Type B pancreatic cell (in vitro differentiated cells): ENCODE results near the gene TMEM130. TPM values are rescaled to one million over a fixed set of nuclear protein-coding genes. Genes with fewer than 3 reads are reported as not detected.

Source experiments
- DNase-seq: peaks from one replicate; pipeline ENCODE4 v3.0.0; 2021; ENCODE audit warnings: mixed read lengths; ENCODE audit not compliant: unreplicated experiment; ENCODE audit errors: extremely low spot score
- H3K27ac Mint-ChIP-seq: 2 replicates; pipeline ENCODE4 v1.8.0; 2021; ENCODE audit warnings: mild to moderate bottlenecking, mixed read lengths
- H3K27me3 Mint-ChIP-seq: 2 replicates; pipeline ENCODE4 v1.8.0; 2021; ENCODE audit warnings: mixed read lengths
- H3K36me3 Mint-ChIP-seq: 2 replicates; pipeline ENCODE4 v1.8.0; 2021; ENCODE audit warnings: mixed read lengths
- H3K4me1 Mint-ChIP-seq: one replicate; pipeline ENCODE4 v1.8.0; 2021; ENCODE audit warnings: mixed read lengths; ENCODE audit not compliant: unreplicated experiment
- H3K4me3 Mint-ChIP-seq: 2 replicates; pipeline ENCODE4 v1.8.0; 2021; ENCODE audit warnings: mild to moderate bottlenecking, mixed read lengths
- H3K9me3 Mint-ChIP-seq: 2 replicates; pipeline ENCODE4 v1.8.0; 2021; ENCODE audit warnings: mixed read lengths
- total RNA-seq: library from RNA; stranded (reverse); gene quantifications from 2 replicates; pipeline ENCODE4 v1.2.1, GENCODE V29; 2021; ENCODE audit warnings: low replicate concordance
- TF ChIP-seq, protein P1 (sequence below): fragments of 200-600 bp; sonication (generic); conservative IDR thresholded peaks from 2 replicates; pipeline ENCODE4 v1.5.0; 2021; ENCODE audit warnings: antibody characterized with exemption, mild to moderate bottlenecking

TMEM130 gene
- total RNA-seq, 1 donor from 2014 or later = 1.2 TPM

DNA sequence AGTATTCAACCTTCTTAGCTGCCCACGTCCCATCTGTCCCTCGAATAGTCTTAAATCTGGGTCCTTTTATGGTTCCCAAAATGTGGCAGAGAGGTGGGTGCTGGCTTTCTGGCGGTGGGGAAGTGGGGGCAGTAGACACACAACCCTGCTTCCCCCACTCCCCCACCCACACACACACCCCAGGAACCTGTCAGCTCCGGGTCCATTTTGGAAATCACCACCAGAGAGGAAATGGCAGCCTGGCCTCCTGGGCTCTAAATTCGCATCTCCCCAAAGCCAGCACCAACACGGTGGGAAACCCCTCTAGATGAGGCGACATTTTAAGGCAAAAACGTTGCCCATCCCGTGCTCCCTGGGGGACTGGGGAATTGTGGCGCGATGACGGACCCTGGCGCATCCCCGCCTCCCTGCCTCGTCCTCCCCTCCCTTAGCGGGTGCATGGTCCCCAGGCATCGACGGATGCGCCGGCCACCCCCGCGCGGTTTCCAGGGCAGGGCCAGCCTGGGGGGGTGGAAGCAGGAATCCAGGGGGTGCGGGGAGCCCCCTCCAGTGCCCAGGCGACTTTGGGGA is 702 bp downstream of the TMEM130 start:
- Mint-ChIP-seq H3K36me3 (no peaks in the 10 kb centered on the region), H3K27ac (no peak overlapping the region), H3K9me3 (no peaks in the 10 kb centered on the region), H3K4me3 (peak overlapping the region; percentile 7), H3K4me1 (no peaks in the 10 kb centered on the region), H3K27me3 (peaks cover 46% of the 10 kb centered on the region)
- TF ChIP-seq, protein P1, sequence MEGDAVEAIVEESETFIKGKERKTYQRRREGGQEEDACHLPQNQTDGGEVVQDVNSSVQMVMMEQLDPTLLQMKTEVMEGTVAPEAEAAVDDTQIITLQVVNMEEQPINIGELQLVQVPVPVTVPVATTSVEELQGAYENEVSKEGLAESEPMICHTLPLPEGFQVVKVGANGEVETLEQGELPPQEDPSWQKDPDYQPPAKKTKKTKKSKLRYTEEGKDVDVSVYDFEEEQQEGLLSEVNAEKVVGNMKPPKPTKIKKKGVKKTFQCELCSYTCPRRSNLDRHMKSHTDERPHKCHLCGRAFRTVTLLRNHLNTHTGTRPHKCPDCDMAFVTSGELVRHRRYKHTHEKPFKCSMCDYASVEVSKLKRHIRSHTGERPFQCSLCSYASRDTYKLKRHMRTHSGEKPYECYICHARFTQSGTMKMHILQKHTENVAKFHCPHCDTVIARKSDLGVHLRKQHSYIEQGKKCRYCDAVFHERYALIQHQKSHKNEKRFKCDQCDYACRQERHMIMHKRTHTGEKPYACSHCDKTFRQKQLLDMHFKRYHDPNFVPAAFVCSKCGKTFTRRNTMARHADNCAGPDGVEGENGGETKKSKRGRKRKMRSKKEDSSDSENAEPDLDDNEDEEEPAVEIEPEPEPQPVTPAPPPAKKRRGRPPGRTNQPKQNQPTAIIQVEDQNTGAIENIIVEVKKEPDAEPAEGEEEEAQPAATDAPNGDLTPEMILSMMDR = no peak
- no peak for DNase-seq

DNA sequence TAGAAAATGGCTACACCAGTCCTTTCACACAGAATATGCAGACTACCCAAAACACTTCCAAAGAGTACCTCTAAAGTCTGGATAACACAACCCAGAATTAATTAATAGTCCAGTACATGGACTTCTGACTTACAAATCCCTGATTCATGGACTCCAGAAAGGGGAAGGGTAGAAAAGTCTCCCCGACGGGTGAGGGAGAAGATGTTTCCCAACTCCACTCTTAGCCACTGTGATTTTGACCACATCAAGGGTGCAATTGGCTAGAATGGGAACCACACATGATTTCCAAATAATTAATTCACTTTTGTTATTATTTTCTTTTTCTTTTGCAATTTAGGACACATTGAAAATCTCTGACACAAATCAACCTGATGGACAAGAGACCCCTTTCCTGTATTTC is 1.4 kb downstream of the TMEM130 start:
- TF ChIP-seq, protein P1 = no peak
- Mint-ChIP-seq H3K4me3 (no peak overlapping the region), H3K4me1 (no peaks in the 10 kb centered on the region), H3K27ac (no peak overlapping the region), H3K27me3 (peaks cover 49% of the 10 kb centered on the region), H3K36me3 (no peaks in the 10 kb centered on the region), H3K9me3 (no peaks in the 10 kb centered on the region)
- DNase-seq = no peak

DNA sequence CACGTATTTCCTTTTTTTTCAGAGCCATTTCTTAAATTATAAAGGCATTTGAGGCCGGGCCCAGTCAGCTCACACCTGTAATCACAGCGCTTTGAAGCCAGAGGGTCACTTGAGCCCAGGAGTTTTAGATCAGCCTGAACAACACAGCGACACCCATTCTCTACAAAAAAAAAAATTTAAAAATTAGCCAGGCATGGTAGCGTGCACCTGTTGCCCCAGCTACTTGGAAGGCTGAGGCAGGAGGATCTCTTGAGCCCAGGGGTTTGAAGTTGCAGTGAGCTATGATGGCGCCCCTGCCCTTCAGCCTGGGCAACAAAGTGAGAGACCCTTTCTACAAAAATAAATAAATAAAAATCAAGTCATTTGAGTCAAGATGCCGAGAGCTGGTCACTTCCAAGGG is 3.0 kb downstream of the TMEM130 start:
- Mint-ChIP-seq H3K36me3 (no peaks in the 10 kb centered on the region), H3K27ac (no peak overlapping the region), H3K4me1 (no peaks in the 10 kb centered on the region), H3K9me3 (no peaks in the 10 kb centered on the region), H3K27me3 (peaks cover 50% of the 10 kb centered on the region), H3K4me3 (no peak overlapping the region)
- DNase-seq = no peak
- TF ChIP-seq, protein P1 = no peak

DNA sequence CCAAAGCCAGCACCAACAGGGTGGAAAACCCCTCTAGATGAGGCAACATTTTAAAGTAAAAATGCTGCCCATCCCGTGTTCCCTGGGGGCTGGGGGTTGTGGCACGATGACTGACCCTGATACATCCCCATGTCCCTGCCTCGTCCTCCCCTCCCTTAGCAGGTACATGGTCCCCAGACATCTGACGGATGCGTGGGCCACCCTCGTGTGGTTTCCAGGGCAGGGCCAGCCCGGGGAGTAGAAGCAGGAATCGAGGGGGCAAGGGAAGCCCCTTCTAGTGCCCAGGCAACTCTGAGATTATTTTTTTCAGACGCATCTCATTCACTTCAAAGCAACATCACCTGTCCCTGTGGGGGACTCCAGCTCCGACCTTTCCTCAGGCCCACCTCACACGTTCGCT is 3.5 kb downstream of the TMEM130 start:
- Mint-ChIP-seq H3K4me3 (no peak overlapping the region), H3K4me1 (no peaks in the 10 kb centered on the region), H3K27ac (no peak overlapping the region), H3K27me3 (peaks cover 46% of the 10 kb centered on the region), H3K36me3 (no peaks in the 10 kb centered on the region), H3K9me3 (no peaks in the 10 kb centered on the region)
- TF ChIP-seq, protein P1 = no peak
- DNase-seq = no peak

DNA sequence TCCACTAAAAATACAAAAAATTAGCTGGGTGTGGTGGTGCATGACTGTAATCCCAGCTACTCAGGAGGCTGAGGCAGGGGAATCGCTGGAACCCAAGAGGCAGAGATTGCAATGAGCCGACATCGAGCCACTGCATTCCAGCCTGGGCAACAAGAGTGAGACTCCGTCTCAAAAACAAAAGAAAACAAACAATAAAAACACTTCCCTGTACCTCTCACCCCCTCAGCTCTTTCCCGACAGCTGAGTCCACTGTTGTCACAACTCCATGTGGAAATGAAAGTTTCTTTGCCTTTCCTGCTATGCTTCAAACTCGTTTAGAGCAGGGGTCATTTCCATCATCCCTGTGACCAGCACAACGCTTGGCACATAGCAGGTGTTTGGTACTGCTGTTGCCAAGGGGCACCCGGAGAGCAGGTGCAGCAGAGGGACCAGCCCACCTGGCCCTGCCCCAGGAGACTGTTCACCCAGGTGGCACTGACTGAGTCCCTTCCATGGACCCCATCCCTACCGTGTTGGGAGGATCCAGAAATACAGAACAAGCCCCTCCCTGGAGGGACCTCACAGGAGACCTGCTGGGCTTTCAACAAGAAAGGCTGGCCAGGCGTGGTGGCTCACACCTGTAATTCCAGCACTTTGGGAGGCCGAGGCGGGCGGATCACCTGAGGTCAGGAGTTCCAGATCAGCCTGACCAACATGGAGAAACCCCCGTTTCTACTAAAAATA is 4.9 kb downstream of the TMEM130 start:
- Mint-ChIP-seq H3K9me3 (no peaks in the 10 kb centered on the region), H3K27ac (no peak overlapping the region), H3K27me3 (peaks cover 37% of the 10 kb centered on the region), H3K4me1 (no peaks in the 10 kb centered on the region), H3K36me3 (no peaks in the 10 kb centered on the region), H3K4me3 (no peak overlapping the region)
- TF ChIP-seq, protein P1 = no peak
- DNase-seq = no peak
